IMR-90 (cell line): ENCODE results near the gene TMEM60. TPM values are rescaled to one million over a fixed set of nuclear protein-coding genes. Genes with fewer than 3 reads are reported as not detected.
A peak's percentile ranks its signal among the peaks of the same experiment; 100 is the strongest.

ENCODE experiments used
- ATAC-seq: fragments of 200-7000 bp; cut with Tn5 transposase; 2 replicates; pipeline ENCODE4 v1.9.1; 2020; ENCODE audit warnings: low read depth, mild to moderate bottlenecking, moderate library complexity
- BruUV-seq: library from RNA; stranded (reverse); fragments of 400-500 nt; replicated peaks from 2 replicates; lab custom pipeline; 2021; lab: Mats Ljungman, UMichigan
- CTCF ChIA-PET: fragments of 300-600 bp; formaldehyde crosslinking; extraction: SDS; loops from one replicate; lab custom pipeline; 2021; ENCODE audit warnings: antibody characterized with exemption; lab: Yijun Ruan, JAX
- POLR2A ChIA-PET: fragments of 300-600 bp; sonication (Branson Sonifier 250); formaldehyde crosslinking; loops from one replicate; lab custom pipeline; 2022; ENCODE audit warnings: antibody characterized with exemption; ENCODE audit not compliant: unreplicated experiment; lab: Charles Lee
- DNase-seq: peaks from one replicate; pipeline ENCODE4 v3.0.0; 2013
- H2AFZ ChIP-seq: replicated peaks from 2 replicates; pipeline ENCODE3; 2013; ENCODE audit warnings: low read length, mild to moderate bottlenecking; ENCODE audit not compliant: poor library complexity
- H2AK5ac ChIP-seq: 2 replicates; pipeline ENCODE4 v1.6.1; 2013; ENCODE audit warnings: low read depth, low read length, inconsistent platforms
- H2AK9ac ChIP-seq: replicated peaks from 2 replicates; pipeline ENCODE3; 2013; ENCODE audit warnings: mild to moderate bottlenecking, low read depth, low read length, moderate library complexity; ENCODE audit not compliant: poor library complexity
- H2BK120ac ChIP-seq: 2 replicates; pipeline ENCODE4 v1.6.1; 2013; ENCODE audit warnings: low read depth, low read length, inconsistent platforms
- H2BK15ac ChIP-seq: 3 replicates; pipeline ENCODE4 v1.6.1; 2013; ENCODE audit warnings: low read depth, low read length, inconsistent platforms
- H2BK20ac ChIP-seq: 2 replicates; pipeline ENCODE4 v1.6.1; 2013; ENCODE audit warnings: low read depth, mild to moderate bottlenecking, inconsistent platforms, low read length, moderate library complexity
- H2BK5ac ChIP-seq: 2 replicates; pipeline ENCODE4 v1.6.1; 2013; ENCODE audit warnings: mild to moderate bottlenecking, low read depth, low read length, inconsistent platforms; ENCODE audit not compliant: poor library complexity, severe bottlenecking
- H3K14ac ChIP-seq: replicated peaks from 2 replicates; pipeline ENCODE4 v1.6.1; 2013; ENCODE audit warnings: low read depth, low read length, inconsistent platforms
- H3K18ac ChIP-seq: 2 replicates; pipeline ENCODE4 v1.6.1; 2013; ENCODE audit warnings: low read depth, low read length, control low read depth
- H3K23ac ChIP-seq: 2 replicates; pipeline ENCODE4 v1.6.1; 2013; ENCODE audit warnings: low read depth, low read length, inconsistent platforms
- H3K27ac ChIP-seq: 2 replicates; pipeline ENCODE4 v1.5.1; 2013; ENCODE audit warnings: mild to moderate bottlenecking, control low read depth, low read length; ENCODE audit not compliant: insufficient read depth
- H3K27me3 ChIP-seq: 2 replicates; pipeline ENCODE4 v1.6.1; 2013; ENCODE audit warnings: low read length; ENCODE audit not compliant: control insufficient read depth, insufficient read depth
- H3K36me3 ChIP-seq: 2 replicates; pipeline ENCODE4 v1.6.1; 2013; ENCODE audit warnings: low read length, mixed read lengths; ENCODE audit not compliant: control insufficient read depth, insufficient read depth
- H3K4ac ChIP-seq: 2 replicates; pipeline ENCODE4 v1.6.1; 2013; ENCODE audit warnings: low read depth, low read length, inconsistent platforms
- H3K4me1 ChIP-seq: 2 replicates; pipeline ENCODE4 v1.6.1; 2013; ENCODE audit warnings: low read length, mixed read lengths; ENCODE audit not compliant: control insufficient read depth, insufficient read depth
- H3K4me2 ChIP-seq: 2 replicates; pipeline ENCODE4 v1.6.1; 2013; ENCODE audit warnings: low read depth, mild to moderate bottlenecking, control low read depth, low read length, moderate library complexity
- H3K4me3 ChIP-seq: 2 replicates; pipeline ENCODE4 v1.5.1; 2013; ENCODE audit warnings: low read depth, mild to moderate bottlenecking, control low read depth, low read length, moderate library complexity; ENCODE audit not compliant: insufficient read depth
- H3K56ac ChIP-seq: 2 replicates; pipeline ENCODE4 v1.6.1; 2013; ENCODE audit warnings: low read length, inconsistent platforms; ENCODE audit not compliant: insufficient read depth; ENCODE audit errors: extremely low read depth
- H3K79me1 ChIP-seq, 2 experiments: 2 replicates each; pipeline ENCODE4 v1.6.1; 2013; ENCODE audit warnings: low read length in 2 of 2, inconsistent platforms in 1 of 2, low read depth in 1 of 2
- H3K9ac ChIP-seq: 2 replicates; pipeline ENCODE4 v1.6.1; 2013; ENCODE audit warnings: low read depth, low read length, control low read depth
- H3K9me1 ChIP-seq: 2 replicates; pipeline ENCODE4 v1.6.1; 2013; ENCODE audit warnings: low read length, inconsistent platforms; ENCODE audit not compliant: insufficient read depth
- H3K9me3 ChIP-seq: 2 replicates; pipeline ENCODE4 v1.6.1; 2013; ENCODE audit warnings: low read length; ENCODE audit not compliant: control insufficient read depth, insufficient read depth
- H4K20me1 ChIP-seq: 2 replicates; pipeline ENCODE4 v1.6.1; 2013; ENCODE audit warnings: low read length, inconsistent platforms; ENCODE audit not compliant: insufficient read depth
- H4K5ac ChIP-seq: 2 replicates; pipeline ENCODE4 v1.6.1; 2013; ENCODE audit warnings: mild to moderate bottlenecking, low read depth, low read length, control low read depth
- H4K8ac ChIP-seq, 2 experiments: 2 replicates each; pipeline ENCODE4 v1.6.1; 2013; ENCODE audit warnings: low read depth in 2 of 2, low read length in 2 of 2, control low read depth in 1 of 2, inconsistent platforms in 1 of 2
- H4K91ac ChIP-seq: 2 replicates; pipeline ENCODE4 v1.6.1; 2013; ENCODE audit warnings: low read depth, low read length, inconsistent platforms; ENCODE audit not compliant: insufficient read depth
- BHLHE40 ChIP-seq: fragments of 150-350 bp; IDR thresholded peaks from 2 replicates; pipeline ENCODE4 v1.6.1; 2016; ENCODE audit warnings: mild to moderate bottlenecking, low read depth, low read length
- CEBPB ChIP-seq: IDR thresholded peaks from 2 replicates; pipeline ENCODE4 v1.6.1; 2012; ENCODE audit warnings: low read depth, low read length, improper control_type of control experiment
- CHD1 ChIP-seq: IDR thresholded peaks from 2 replicates; pipeline ENCODE4 v1.6.1; 2012; ENCODE audit warnings: low read depth, low read length, improper control_type of control experiment
- CTCF ChIP-seq: conservative IDR thresholded peaks from 2 replicates; pipeline ENCODE4 v1.5.1; 2012; ENCODE audit warnings: mild to moderate bottlenecking, low read depth, low read length, improper control_type of control experiment
- ELK1 ChIP-seq: fragments of 150-350 bp; IDR thresholded peaks from 2 replicates; pipeline ENCODE4 v1.6.1; 2016; ENCODE audit warnings: low read depth, mild to moderate bottlenecking, low read length, moderate library complexity, borderline replicate concordance
- FOS ChIP-seq: fragments of 150-350 bp; IDR thresholded peaks from 2 replicates; pipeline ENCODE4 v1.6.1; 2016; ENCODE audit warnings: low read depth, low read length
- MAFK ChIP-seq: IDR thresholded peaks from 2 replicates; pipeline ENCODE4 v1.6.1; 2012; ENCODE audit warnings: low read depth, low read length, improper control_type of control experiment
- MAZ ChIP-seq: IDR thresholded peaks from 2 replicates; pipeline ENCODE4 v1.6.1; 2012; ENCODE audit warnings: low read depth, mild to moderate bottlenecking, low read length, improper control_type of control experiment, moderate library complexity, borderline replicate concordance
- MXI1 ChIP-seq: IDR thresholded peaks from 2 replicates; pipeline ENCODE4 v1.6.1; 2012; ENCODE audit warnings: low read depth, mild to moderate bottlenecking, low read length, moderate library complexity, borderline replicate concordance
- NFE2L2 ChIP-seq: fragments of 150-350 bp; IDR thresholded peaks from 2 replicates; pipeline ENCODE4 v1.6.1; 2016; ENCODE audit warnings: low read depth, mild to moderate bottlenecking, low read length
- POLR2A ChIP-seq: IDR thresholded peaks from 2 replicates; pipeline ENCODE4 v1.6.1; 2012; ENCODE audit warnings: mild to moderate bottlenecking, low read depth, low read length
- RAD21 ChIP-seq: IDR thresholded peaks from 2 replicates; pipeline ENCODE4 v1.6.1; 2012; ENCODE audit warnings: low read length, improper control_type of control experiment
- RCOR1 ChIP-seq: IDR thresholded peaks from 2 replicates; pipeline ENCODE4 v1.6.1; 2012; ENCODE audit warnings: mild to moderate bottlenecking, low read length, improper control_type of control experiment; ENCODE audit not compliant: insufficient replicate concordance
- RFX5 ChIP-seq: IDR thresholded peaks from 2 replicates; pipeline ENCODE4 v1.8.0; 2012; ENCODE audit warnings: low read depth, mild to moderate bottlenecking, low read length, moderate library complexity
- SMC3 ChIP-seq: fragments of 150-350 bp; IDR thresholded peaks from 2 replicates; pipeline ENCODE4 v1.6.1; 2016; ENCODE audit warnings: low read depth, mild to moderate bottlenecking, antibody characterized with exemption, low read length, moderate library complexity
- WGBS, 2 experiments: methylation state at CpG; one replicate each; pipeline versions ENCODE4 v1.1.5 to v1.1.7; 2013; ENCODE audit warnings: missing lambda C conversion rate in 2 of 2; ENCODE audit not compliant: insufficient read length in 1 of 2; ENCODE audit errors: extremely low coverage in 2 of 2; 5-methylcytosine and 5-hydroxymethylcytosine counted together
- dilution Hi-C: fragments of 300-500 bp; cut with HindIII; formaldehyde crosslinking; loops from one replicate; pipeline ENCODE4 v1.14.3; 2018; ENCODE audit warnings: low sequenced_read_pairs; ENCODE audit not compliant: unreplicated experiment
- in situ Hi-C: fragments of 300-500 bp; cut with MboI; formaldehyde crosslinking; loops from 3 replicates; pipeline ENCODE4 v1.14.3; 2019; ENCODE audit warnings: low sequenced_read_pairs, inconsistent platforms, mixed read lengths
- intact Hi-C: fragments of 100-400 bp; cut with micrococcal nuclease; formaldehyde crosslinking; loops from 2 replicates; pipeline ENCODE4 v1.10.0; 2022
- polyA plus RNA-seq, 3 experiments: library from polyadenylated mRNA; depleted of rRNA; stranded (reverse); fragments of >200 nt; gene quantifications; 2 replicates each; pipeline ENCODE4 v1.2.3, GENCODE V29; 2012; ENCODE audit warnings: low replicate concordance in 1 of 3
- total RNA-seq: library from RNA; depleted of rRNA; stranded (reverse); fragments of >200 nt; gene quantifications from 2 replicates; pipeline ENCODE4 v1.2.3, GENCODE V29; 2012

The TMEM60 gene
- total and polyA plus RNA-seq, 2 of the 4 experiments (the other 2 are of a cell fraction): 9.9 to 17.2 TPM

- dilution Hi-C loops (no loop called here), in situ Hi-C loops (no loop called here), intact Hi-C loops (no loop called here)
- Histone ChIP-seq H2BK20ac (0 out of 2 replicates have a peak overlapping the region, but pooled peaks have one; percentile 39), H3K4me1 (peaks cover 7% of the 10 kb centered on the region), H2BK120ac (no peak overlapping the region), H2AK9ac (no peak overlapping the region), H3K14ac (no peak overlapping the region), H3K9me3 (no peaks in the 10 kb centered on the region; the same call in 1 of the 2 replicates), H3K4me2 (no peak overlapping the region), H3K23ac (no peak overlapping the region; the same call in 1 of the 2 replicates), H3K79me1 (peaks cover 20 to 59% of the 10 kb centered on the region in 2 experiments), H3K36me3 (no peaks in the 10 kb centered on the region), H4K20me1 (peaks cover 4% of the 10 kb centered on the region; the same call in 1 of the 2 replicates), H3K9me1 (peaks cover 12% of the 10 kb centered on the region; the same call in 1 of the 2 replicates), H2BK15ac (no peak overlapping the region), H3K27me3 (no peaks in the 10 kb centered on the region), H3K27ac (no peak overlapping the region), H3K18ac (no peak overlapping the region), H4K5ac (no peak overlapping the region), H4K8ac (no peak overlapping the region), H2AK5ac (no peak overlapping the region), H3K4ac (no peak overlapping the region), H4K91ac (no peak overlapping the region), H2AFZ (no peak overlapping the region), H3K56ac (no peak overlapping the region), H3K9ac (no peak overlapping the region), H2BK5ac (no peak overlapping the region), H3K4me3 (no peak overlapping the region)
- CTCF ChIA-PET: no interaction called here
- BruUV-seq: no TSS peak
- ATAC-seq (no peak), DNase-seq (peak; percentile 7)
- WGBS, 2 experiments: 67% methylated on average over 1 of the region's 8 CpGs; no CpG with 5 or more reads in 1 of the 2 experiments
- POLR2A ChIA-PET: no interaction called here
- no peak for TF ChIP-seq BHLHE40
- TF ChIP-seq CTCF: no peak
- TF ChIP-seq POLR2A: no peak
- TF ChIP-seq MAZ: no peak
- TF ChIP-seq MXI1: no peak
- TF ChIP-seq CEBPB: no peak
- TF ChIP-seq MAFK: no peak
- TF ChIP-seq ELK1: no peak
- TF ChIP-seq SMC3: no peak
- no peak for TF ChIP-seq CHD1
- TF ChIP-seq RFX5: no peak
- TF ChIP-seq NFE2L2: no peak
- TF ChIP-seq FOS: no peak
- no peak for TF ChIP-seq RCOR1
- no peak for TF ChIP-seq RAD21
Measured at GRCh38 chr7:77830649-77831355, 32.6 kb upstream of the TMEM60 start.
